HEK293 (cell line): ENCODE data around the gene PRAC2.
A peak's percentile ranks its signal among the peaks of the same experiment; 100 is the strongest.

Experiments used
- CTCF ChIA-PET: fragments of 350-600 bp; formaldehyde crosslinking; extraction: SDS; loops from one replicate; lab custom pipeline; 2021; ENCODE audit warnings: antibody characterized with exemption; lab: Yijun Ruan, JAX
- POLR2A ChIA-PET: fragments of 300-600 bp; formaldehyde crosslinking; extraction: SDS; loops from one replicate; lab custom pipeline; 2020; ENCODE audit warnings: antibody characterized with exemption, inconsistent platforms; lab: Yijun Ruan, JAX
- H3K27ac ChIP-seq: fragments of 200-500 bp; sonication (Bioruptor generic); 2 replicates; pipeline ENCODE4 v1.5.1; 2014; ENCODE audit warnings: low read depth, low read length, control low read depth, inconsistent platforms; ENCODE audit errors: extremely low read depth
- H3K36me3 ChIP-seq, 2 experiments: fragments of 200-500 bp in 1 of 2; sonication (Bioruptor generic) in 1 of 2; 1 replicate in 1 of 2; 2 replicates in 1 of 2; pipeline ENCODE4 v1.5.1; 2014 to 2017; ENCODE audit warnings: inconsistent platforms in 2 of 2, low read length in 2 of 2; ENCODE audit not compliant: control insufficient read depth in 2 of 2, insufficient read depth in 1 of 2
- H3K4me1 ChIP-seq: fragments of 200-500 bp; sonication (Bioruptor generic); 2 replicates; pipeline ENCODE4 v1.5.1; 2014; ENCODE audit warnings: mild to moderate bottlenecking, low read length, inconsistent platforms; ENCODE audit not compliant: control insufficient read depth, insufficient read depth
- H3K4me3 ChIP-seq: 2 replicates; pipeline ENCODE4 v1.5.1; 2011; ENCODE audit warnings: low read depth, mild to moderate bottlenecking, control low read depth, low read length, moderate library complexity
- H3K9me3 ChIP-seq: fragments of 200-500 bp; sonication (Bioruptor generic); 2 replicates; pipeline ENCODE4 v1.5.1; 2014; ENCODE audit warnings: low read depth, low read length, inconsistent platforms; ENCODE audit not compliant: control insufficient read depth, insufficient read depth
- KLF1 ChIP-seq: fragments of 450-650 bp; formaldehyde crosslinking; IDR thresholded peaks from 2 replicates; pipeline ENCODE4 v1.5.1; 2016; ENCODE audit warnings: missing biosample characterization, missing genetic modification characterization
- ZBTB17 ChIP-seq: fragments of 450-650 bp; formaldehyde crosslinking; IDR thresholded peaks from 2 replicates; pipeline ENCODE4 v1.5.1; 2016; ENCODE audit warnings: missing biosample characterization, missing genetic modification characterization
- ZNF335 ChIP-seq: fragments of 450-650 bp; formaldehyde crosslinking; conservative IDR thresholded peaks from 2 replicates; pipeline ENCODE4 v1.5.1; 2016; ENCODE audit warnings: missing biosample characterization, missing genetic modification characterization
- ZNF423 ChIP-seq: fragments of 450-650 bp; formaldehyde crosslinking; IDR thresholded peaks from 2 replicates; pipeline ENCODE4 v1.5.1; 2016; ENCODE audit warnings: missing biosample characterization, missing genetic modification characterization
- ZNF747 ChIP-seq: fragments of 450-650 bp; formaldehyde crosslinking; IDR thresholded peaks from 2 replicates; pipeline ENCODE4 v1.5.1; 2016; ENCODE audit warnings: missing biosample characterization, missing genetic modification characterization
- ZNF791 ChIP-seq: fragments of 450-650 bp; formaldehyde crosslinking; IDR thresholded peaks from 2 replicates; pipeline ENCODE4 v1.5.1; 2016; ENCODE audit warnings: missing biosample characterization, missing genetic modification characterization
- ZSCAN30 ChIP-seq: fragments of 450-650 bp; IDR thresholded peaks from 2 replicates; pipeline ENCODE4 v1.5.1; 2018; ENCODE audit warnings: missing biosample characterization, mild to moderate bottlenecking, missing genetic modification characterization, moderate library complexity
- TF ChIP-seq, protein P1 (sequence below): fragments of 450-650 bp; formaldehyde crosslinking; IDR thresholded peaks from 2 replicates; pipeline ENCODE4 v1.5.1; 2017; ENCODE audit warnings: missing biosample characterization, missing genetic modification characterization
- TF ChIP-seq, protein P2 (sequence below): fragments of 450-650 bp; formaldehyde crosslinking; IDR thresholded peaks from 2 replicates; pipeline ENCODE4 v1.5.1; 2016; ENCODE audit warnings: missing biosample characterization, missing genetic modification characterization, low read depth
- TF ChIP-seq, protein P3 (sequence below): fragments of 450-650 bp; formaldehyde crosslinking; IDR thresholded peaks from 2 replicates; pipeline ENCODE4 v1.5.1; 2017; ENCODE audit warnings: missing biosample characterization, missing genetic modification characterization
- TF ChIP-seq, protein P4 (sequence below): fragments of 450-650 bp; formaldehyde crosslinking; IDR thresholded peaks from 2 replicates; pipeline ENCODE4 v1.5.1; 2016; ENCODE audit warnings: missing biosample characterization, missing genetic modification characterization
- TF ChIP-seq, protein P5 (sequence below): fragments of 450-650 bp; formaldehyde crosslinking; IDR thresholded peaks from 2 replicates; pipeline ENCODE4 v1.5.1; 2017; ENCODE audit warnings: missing biosample characterization, missing genetic modification characterization

PRAC2 gene

DNA sequence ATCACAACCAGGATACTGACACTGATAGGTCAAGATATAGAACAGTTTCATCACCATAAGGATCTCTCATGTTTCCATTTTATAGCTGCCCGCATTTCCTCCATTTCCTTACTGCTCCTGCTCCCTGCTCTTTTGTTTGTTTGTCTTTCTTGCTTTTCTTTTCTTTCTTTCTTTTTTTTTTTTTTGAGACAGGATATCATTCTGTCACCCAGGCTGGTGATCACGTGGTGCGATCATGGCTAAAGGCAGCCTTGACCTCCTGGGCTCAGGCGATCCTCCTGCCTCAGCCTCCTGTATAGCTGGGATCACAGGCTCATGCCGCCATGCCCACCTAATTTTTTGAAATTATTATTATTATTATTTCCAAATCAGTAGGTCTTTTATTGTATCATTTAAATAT lies 32.3 kb upstream of the PRAC2 start (continued):
- TF ChIP-seq ZBTB17 (tag by site-specific recombination): peak; percentile 56; the same call in 1 of the 2 replicates

DNA sequence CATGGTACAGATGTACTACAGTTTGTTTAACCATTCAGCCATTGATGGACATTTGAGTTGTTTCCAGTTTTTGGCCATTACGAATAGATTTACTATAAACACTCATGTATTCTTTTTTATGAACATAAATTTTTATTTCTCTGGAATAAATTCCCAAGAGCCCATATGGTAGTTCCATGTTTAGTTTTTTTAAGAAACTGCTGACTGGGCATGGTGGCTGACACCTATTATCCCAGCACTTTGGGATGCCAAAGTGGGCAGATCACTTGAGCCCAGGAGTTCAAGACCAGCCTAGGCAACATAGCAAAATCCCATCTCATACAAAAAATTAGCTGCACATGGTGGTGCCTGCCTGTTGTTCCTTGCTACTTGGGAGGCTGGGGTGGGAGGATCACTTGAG lies 30.9 kb upstream of the PRAC2 start:
- H3K36me3 ChIP-seq: no peaks in the 10 kb centered on the region
- ChIA-PET POLR2A (no interaction called here), CTCF (interaction anchor here (0.9 to 2.4 kb wide), 4 partner anchors 14 to 192 kb away, joined by 4 to 13 read pairs (median 8); no protein-coding TSS in a partner anchor)
- no peaks in the 10 kb centered on the region for H3K4me1 ChIP-seq
- H3K27ac ChIP-seq: no peak overlapping the region
- no peaks in the 10 kb centered on the region for H3K9me3 ChIP-seq
- TF ChIP-seq ZNF747 (tag by site-specific recombination) (no peak), ZNF791 (tag by site-specific recombination) (no peak), ZNF423 (tag by site-specific recombination) (no peak)
- TF ChIP-seq, protein P1, sequence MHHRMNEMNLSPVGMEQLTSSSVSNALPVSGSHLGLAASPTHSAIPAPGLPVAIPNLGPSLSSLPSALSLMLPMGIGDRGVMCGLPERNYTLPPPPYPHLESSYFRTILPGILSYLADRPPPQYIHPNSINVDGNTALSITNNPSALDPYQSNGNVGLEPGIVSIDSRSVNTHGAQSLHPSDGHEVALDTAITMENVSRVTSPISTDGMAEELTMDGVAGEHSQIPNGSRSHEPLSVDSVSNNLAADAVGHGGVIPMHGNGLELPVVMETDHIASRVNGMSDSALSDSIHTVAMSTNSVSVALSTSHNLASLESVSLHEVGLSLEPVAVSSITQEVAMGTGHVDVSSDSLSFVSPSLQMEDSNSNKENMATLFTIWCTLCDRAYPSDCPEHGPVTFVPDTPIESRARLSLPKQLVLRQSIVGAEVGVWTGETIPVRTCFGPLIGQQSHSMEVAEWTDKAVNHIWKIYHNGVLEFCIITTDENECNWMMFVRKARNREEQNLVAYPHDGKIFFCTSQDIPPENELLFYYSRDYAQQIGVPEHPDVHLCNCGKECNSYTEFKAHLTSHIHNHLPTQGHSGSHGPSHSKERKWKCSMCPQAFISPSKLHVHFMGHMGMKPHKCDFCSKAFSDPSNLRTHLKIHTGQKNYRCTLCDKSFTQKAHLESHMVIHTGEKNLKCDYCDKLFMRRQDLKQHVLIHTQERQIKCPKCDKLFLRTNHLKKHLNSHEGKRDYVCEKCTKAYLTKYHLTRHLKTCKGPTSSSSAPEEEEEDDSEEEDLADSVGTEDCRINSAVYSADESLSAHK (tag by site-specific recombination): no peak
- no peak overlapping the region for H3K4me3 ChIP-seq

DNA sequence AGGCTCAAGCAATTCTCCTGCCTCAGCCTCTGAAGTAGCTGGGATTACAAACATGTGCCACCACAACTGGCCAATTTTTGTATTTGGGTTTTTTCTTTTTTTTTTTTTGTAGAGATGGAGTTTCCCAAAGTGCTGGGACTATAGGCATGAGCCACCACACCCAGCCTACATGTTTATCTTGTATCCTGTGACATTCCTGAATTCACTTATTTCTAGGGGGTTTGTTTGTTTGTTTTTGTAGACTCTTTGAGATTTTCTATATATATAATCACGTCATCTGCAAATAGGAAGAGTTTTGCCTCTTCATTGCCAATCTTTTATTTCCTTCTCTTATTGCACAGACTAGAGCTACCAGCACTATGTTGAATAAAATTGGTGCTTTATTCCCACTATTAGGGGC lies 29.8 kb upstream of the PRAC2 start:
- TF ChIP-seq, protein P2, sequence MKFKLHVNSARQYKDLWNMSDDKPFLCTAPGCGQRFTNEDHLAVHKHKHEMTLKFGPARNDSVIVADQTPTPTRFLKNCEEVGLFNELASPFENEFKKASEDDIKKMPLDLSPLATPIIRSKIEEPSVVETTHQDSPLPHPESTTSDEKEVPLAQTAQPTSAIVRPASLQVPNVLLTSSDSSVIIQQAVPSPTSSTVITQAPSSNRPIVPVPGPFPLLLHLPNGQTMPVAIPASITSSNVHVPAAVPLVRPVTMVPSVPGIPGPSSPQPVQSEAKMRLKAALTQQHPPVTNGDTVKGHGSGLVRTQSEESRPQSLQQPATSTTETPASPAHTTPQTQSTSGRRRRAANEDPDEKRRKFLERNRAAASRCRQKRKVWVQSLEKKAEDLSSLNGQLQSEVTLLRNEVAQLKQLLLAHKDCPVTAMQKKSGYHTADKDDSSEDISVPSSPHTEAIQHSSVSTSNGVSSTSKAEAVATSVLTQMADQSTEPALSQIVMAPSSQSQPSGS: peak; percentile 69
- TF ChIP-seq, protein P3, sequence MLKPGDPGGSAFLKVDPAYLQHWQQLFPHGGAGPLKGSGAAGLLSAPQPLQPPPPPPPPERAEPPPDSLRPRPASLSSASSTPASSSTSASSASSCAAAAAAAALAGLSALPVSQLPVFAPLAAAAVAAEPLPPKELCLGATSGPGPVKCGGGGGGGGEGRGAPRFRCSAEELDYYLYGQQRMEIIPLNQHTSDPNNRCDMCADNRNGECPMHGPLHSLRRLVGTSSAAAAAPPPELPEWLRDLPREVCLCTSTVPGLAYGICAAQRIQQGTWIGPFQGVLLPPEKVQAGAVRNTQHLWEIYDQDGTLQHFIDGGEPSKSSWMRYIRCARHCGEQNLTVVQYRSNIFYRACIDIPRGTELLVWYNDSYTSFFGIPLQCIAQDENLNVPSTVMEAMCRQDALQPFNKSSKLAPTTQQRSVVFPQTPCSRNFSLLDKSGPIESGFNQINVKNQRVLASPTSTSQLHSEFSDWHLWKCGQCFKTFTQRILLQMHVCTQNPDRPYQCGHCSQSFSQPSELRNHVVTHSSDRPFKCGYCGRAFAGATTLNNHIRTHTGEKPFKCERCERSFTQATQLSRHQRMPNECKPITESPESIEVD (tag by site-specific recombination): peak; percentile 68
- TF ChIP-seq ZNF335 (no peak), ZSCAN30 (tag by site-specific recombination) (no peak), KLF1 (tag by site-specific recombination) (peak; percentile 52)
- TF ChIP-seq, protein P4, sequence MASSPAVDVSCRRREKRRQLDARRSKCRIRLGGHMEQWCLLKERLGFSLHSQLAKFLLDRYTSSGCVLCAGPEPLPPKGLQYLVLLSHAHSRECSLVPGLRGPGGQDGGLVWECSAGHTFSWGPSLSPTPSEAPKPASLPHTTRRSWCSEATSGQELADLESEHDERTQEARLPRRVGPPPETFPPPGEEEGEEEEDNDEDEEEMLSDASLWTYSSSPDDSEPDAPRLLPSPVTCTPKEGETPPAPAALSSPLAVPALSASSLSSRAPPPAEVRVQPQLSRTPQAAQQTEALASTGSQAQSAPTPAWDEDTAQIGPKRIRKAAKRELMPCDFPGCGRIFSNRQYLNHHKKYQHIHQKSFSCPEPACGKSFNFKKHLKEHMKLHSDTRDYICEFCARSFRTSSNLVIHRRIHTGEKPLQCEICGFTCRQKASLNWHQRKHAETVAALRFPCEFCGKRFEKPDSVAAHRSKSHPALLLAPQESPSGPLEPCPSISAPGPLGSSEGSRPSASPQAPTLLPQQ (tag by site-specific recombination): no peak
- TF ChIP-seq, protein P5, sequence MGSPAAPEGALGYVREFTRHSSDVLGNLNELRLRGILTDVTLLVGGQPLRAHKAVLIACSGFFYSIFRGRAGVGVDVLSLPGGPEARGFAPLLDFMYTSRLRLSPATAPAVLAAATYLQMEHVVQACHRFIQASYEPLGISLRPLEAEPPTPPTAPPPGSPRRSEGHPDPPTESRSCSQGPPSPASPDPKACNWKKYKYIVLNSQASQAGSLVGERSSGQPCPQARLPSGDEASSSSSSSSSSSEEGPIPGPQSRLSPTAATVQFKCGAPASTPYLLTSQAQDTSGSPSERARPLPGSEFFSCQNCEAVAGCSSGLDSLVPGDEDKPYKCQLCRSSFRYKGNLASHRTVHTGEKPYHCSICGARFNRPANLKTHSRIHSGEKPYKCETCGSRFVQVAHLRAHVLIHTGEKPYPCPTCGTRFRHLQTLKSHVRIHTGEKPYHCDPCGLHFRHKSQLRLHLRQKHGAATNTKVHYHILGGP (tag by site-specific recombination): no peak
- TF ChIP-seq, all 188 proteins: peak for 3
- Histone ChIP-seq H3K4me3 (no peak overlapping the region), H3K4me1 (no peaks in the 10 kb centered on the region), H3K9me3 (no peaks in the 10 kb centered on the region), H3K27ac (no peak overlapping the region), H3K36me3 (no peaks in the 10 kb centered on the region)
- CTCF ChIA-PET: interaction anchor here (0.6 to 2.4 kb wide), 9 partner anchors 15 to 979 kb away, joined by 3 to 13 read pairs (median 4); no protein-coding TSS in a partner anchor
- POLR2A ChIA-PET: interaction anchor here (0.5 to 1.1 kb wide), 2 partner anchors 13 to 194 kb away, joined by 3 to 4 read pairs; no protein-coding TSS in a partner anchor
